Measurements from ENCODE around the gene ANKLE2. TPM values are rescaled to one million over a fixed set of nuclear protein-coding genes. Genes with fewer than 3 reads are reported as not detected.

ANKLE2 gene
- total and polyA plus RNA-seq, 2 of the 8 experiments (the other 6 are each of a cell fraction or from before 2014, with no cell fraction given) = 41.0 to 64.9 TPM

DNA sequence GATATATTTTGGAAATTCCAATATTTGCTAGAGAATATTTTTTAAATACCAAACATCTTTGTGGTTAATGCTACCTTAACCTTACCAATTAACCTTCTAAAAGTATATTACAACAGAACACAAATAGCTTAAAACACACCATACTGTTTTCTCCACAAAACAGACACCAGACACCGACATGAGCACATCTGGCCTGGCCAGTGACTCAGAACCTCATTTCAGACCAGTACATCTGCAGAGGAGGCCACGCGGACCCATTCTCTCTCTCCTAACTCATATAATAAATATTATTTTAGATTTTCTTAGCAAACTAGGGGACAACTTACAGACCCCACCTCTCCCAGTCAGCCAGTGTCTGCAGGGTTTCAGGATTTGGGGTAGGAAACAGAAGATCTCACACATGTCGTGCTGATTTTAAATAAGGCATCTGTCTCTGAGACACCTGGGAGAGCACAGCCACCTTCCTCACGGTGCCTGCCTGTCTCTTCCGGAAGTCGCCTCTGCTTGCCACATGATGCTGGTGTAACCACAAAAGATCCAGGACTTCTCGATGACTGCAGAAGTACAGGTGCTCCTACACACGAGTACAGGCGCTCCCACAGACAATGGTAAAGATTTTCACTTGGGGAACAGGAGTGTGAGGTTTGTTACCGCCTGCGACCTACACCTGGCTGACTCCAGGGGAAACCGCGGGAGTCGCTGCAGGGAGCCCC, 9.7 kb upstream of the ANKLE2 start:
- WGBS, 2 experiments (ENCODE audit: extremely low coverage in 1 of 2, insufficient coverage in 1 of 2, insufficient read length in 1 of 2, insufficient replicate concordance in 2 of 2, low coverage in 1 of 2, low lambda C conversion rate in 2 of 2, missing lambda C conversion rate in 1 of 2) = 93% methylated on average over 14 of the region's 15 CpGs; no CpG with 5 or more reads in 1 of the 2 experiments
- H3K56ac ChIP-seq (replicated peaks; ENCODE audit: insufficient read length, low read depth, low read length) = no peak overlapping the region
- no peak overlapping the region for H3K9ac ChIP-seq (replicated peaks in 1 of 4; ENCODE audit: extremely low read depth in 1 of 4, low read depth in 3 of 4, low read length in 3 of 4)
- H2BK15ac ChIP-seq (ENCODE audit: low read length) = no peak overlapping the region
- POLR2A ChIA-PET (ENCODE audit: partially characterized antibody) = no interaction called here
- H2BK5ac ChIP-seq (ENCODE audit: low read depth, low read length) = no peak overlapping the region; the same call in 1 of the 2 replicates
- H3K36me3 ChIP-seq (ENCODE audit: control insufficient read depth in 2 of 4, insufficient read depth in 4 of 4, low read length in 3 of 4) = peaks cover 10 to 26% (median 22%) of the 10 kb centered on the region in 4 experiments; a peak in 7 of 8 replicates
- DNase-seq (ENCODE audit: low read depth in 1 of 2, low spot score in 2 of 2) = no peak
- no peaks in the 10 kb centered on the region for H3K79me2 ChIP-seq (ENCODE audit: control insufficient read depth in 1 of 2, insufficient read depth in 2 of 2, low read length in 2 of 2)
- H3K4me3 ChIP-seq (ENCODE audit: extremely low read depth in 1 of 4, insufficient read depth in 2 of 4, low read depth in 3 of 4, low read length in 4 of 4) = no peak overlapping the region
- H3K4me1 ChIP-seq (replicated peaks in 1 of 4; ENCODE audit: control insufficient read depth in 3 of 4, insufficient read depth in 4 of 4, low read length in 3 of 4) = no peaks in the 10 kb centered on the region
- no peak overlapping the region for H3K18ac ChIP-seq (ENCODE audit: extremely low read depth, low read length)
- FAIRE-seq = no peak
- no peak overlapping the region for H3K23ac ChIP-seq (ENCODE audit: insufficient read length)
- no peak overlapping the region for H4K5ac ChIP-seq (ENCODE audit: insufficient read length, low read depth, low read length)
- H4K91ac ChIP-seq (replicated peaks; ENCODE audit: insufficient read length, low read length) = no peak overlapping the region
- H3K79me1 ChIP-seq (ENCODE audit: low read depth, low read length) = no peaks in the 10 kb centered on the region; the same call in 1 of the 2 replicates
- no peak overlapping the region for H2AFZ ChIP-seq (ENCODE audit: low read length)
- no peak overlapping the region for H3K14ac ChIP-seq (ENCODE audit: insufficient read length)
- no peak overlapping the region for H2AK5ac ChIP-seq (ENCODE audit: low read depth, low read length)
- H3K23me2 ChIP-seq (ENCODE audit: low read depth, low read length) = no peaks in the 10 kb centered on the region
- H3K4ac ChIP-seq (replicated peaks; ENCODE audit: insufficient read length, low read depth, low read length) = no peak overlapping the region
- no peak overlapping the region for H2BK20ac ChIP-seq (ENCODE audit: low read length)
- CTCF ChIA-PET (ENCODE audit: partially characterized antibody) = interaction anchor here (0.8 to 1.5 kb wide), 2 partner anchors 16 to 269 kb away, joined by 3 to 4 read pairs; no protein-coding TSS in a partner anchor
- H3K4me2 ChIP-seq (ENCODE audit: insufficient read depth in 1 of 2, low read depth in 2 of 2, low read length in 2 of 2) = no peak overlapping the region
- H2BK12ac ChIP-seq (ENCODE audit: low read depth, low read length) = no peak overlapping the region
- no peak overlapping the region for H3K27ac ChIP-seq (ENCODE audit: low read depth, low read length)
- H3K9me3 ChIP-seq (ENCODE audit: insufficient read depth in 2 of 2, low read depth in 1 of 2, low read length in 1 of 2) = no peaks in the 10 kb centered on the region
- no peak overlapping the region for H4K8ac ChIP-seq (ENCODE audit: extremely low read depth, insufficient read depth, low read length)
- no peak overlapping the region for H2BK120ac ChIP-seq (replicated peaks; ENCODE audit: low read depth, low read length)
- H3K27me3 ChIP-seq (replicated peaks in 1 of 4; ENCODE audit: control insufficient read depth in 3 of 4, extremely low read depth in 1 of 4, insufficient read depth in 3 of 4, low read length in 3 of 4) = no peaks in the 10 kb centered on the region
- H4K20me1 ChIP-seq (replicated peaks in 1 of 2; ENCODE audit: control insufficient read depth in 1 of 2, insufficient read depth in 2 of 2, low read length in 2 of 2) = peaks cover 0 to 2% of the 10 kb centered on the region in 2 experiments
- TF ChIP-seq RAD21 (IDR thresholded peaks at IDR 0.05 in 1 of 2, conservative IDR thresholded peaks at IDR 0.05 in 1 of 2; ENCODE audit: low read depth in 2 of 2, low read length in 2 of 2) (no peak), JUND (IDR thresholded peaks at IDR 0.05; ENCODE audit: low read length) (no peak), GTF2F1 (IDR thresholded peaks at IDR 0.05; ENCODE audit: borderline replicate concordance, low read depth, low read length) (no peak), CREB1 (IDR thresholded peaks at IDR 0.05) (no peak), ZNF274 (IDR thresholded peaks at IDR 0.05; ENCODE audit: borderline replicate concordance, extremely low read depth, low read length) (no peak), TAF7 (optimal IDR thresholded peaks at IDR 0.05; ENCODE audit: borderline replicate concordance, low read depth, low read length) (no peak), TBP (IDR thresholded peaks at IDR 0.05; ENCODE audit: low read depth, low read length) (no peak), CEBPB (IDR thresholded peaks at IDR 0.05; ENCODE audit: low read depth, low read length) (no peak), HDAC6 (IDR thresholded peaks at IDR 0.05; ENCODE audit: low read depth, low read length) (no peak), RNF2 (IDR thresholded peaks at IDR 0.05; ENCODE audit: borderline replicate concordance, low read depth, low read length, missing control alignments, poor library complexity, severe bottlenecking) (no peak), NANOG (IDR thresholded peaks at IDR 0.05; ENCODE audit: insufficient read depth, low read depth, low read length, poor library complexity, severe bottlenecking) (no peak), FOSL1 (IDR thresholded peaks at IDR 0.05; ENCODE audit: insufficient read depth, low read depth, low read length) (no peak)

All from H1 (cell line).